ENCODE results near the gene WDR27.
"Not testable (repeated sequence)": the region's sequence is repeated elsewhere in the genome, so short reads cannot be mapped to it uniquely, and the experiment has no call there.

WDR27 gene

GRCh38 chr6:169618526-169619490 lies 83.0 kb downstream of the WDR27 start:
- H3K4me3 ChIP-seq (ENCODE audit: low read length), result no peak overlapping the region
- peak; percentile 97 for DNase-seq (ENCODE audit: low read depth)
- no peak for TF ChIP-seq CTCF (conservative IDR thresholded peaks at IDR 0.05; ENCODE audit: low read length)

DNA sequence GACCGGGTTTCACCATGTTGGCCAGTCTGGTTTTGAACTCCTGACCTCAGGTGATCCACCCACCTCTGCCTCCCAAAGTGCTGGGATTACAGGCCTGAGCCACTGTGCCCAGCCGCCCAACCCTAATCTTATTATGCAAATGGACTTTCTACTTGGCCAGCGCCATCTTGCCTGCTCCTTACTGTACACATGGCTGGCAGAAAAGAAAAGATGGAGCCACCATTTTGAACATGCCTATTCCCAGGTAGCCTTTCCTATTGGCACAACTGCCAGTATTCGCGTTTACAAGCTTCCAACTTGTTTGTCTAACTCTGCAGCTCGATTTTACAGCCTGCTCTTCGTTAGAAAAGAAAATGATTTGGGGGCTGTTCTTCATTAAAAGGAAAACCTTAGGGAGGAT lies 84.3 kb downstream of the WDR27 start:
- DNase-seq (ENCODE audit: low read depth), result no peak
- TF ChIP-seq CTCF (conservative IDR thresholded peaks at IDR 0.05; ENCODE audit: low read length), result no peak
- no peak overlapping the region for H3K4me3 ChIP-seq (ENCODE audit: low read length)

- DNase-seq (ENCODE audit: low read depth); H3K4me3 ChIP-seq (ENCODE audit: low read length): not testable (repeated sequence)
Observed at GRCh38 chr6:169608609-169609008, 93.2 kb downstream of the WDR27 start.

GRCh38 chr6:169604076-169604475 lies 97.8 kb downstream of the WDR27 start:
- no peak overlapping the region for H3K4me3 ChIP-seq (ENCODE audit: low read length)
- peak; percentile 28 for DNase-seq (ENCODE audit: low read depth)
- TF ChIP-seq CTCF (conservative IDR thresholded peaks at IDR 0.05; ENCODE audit: low read length), result no peak

GRCh38 chr6:169601129-169601528 lies 100.7 kb downstream of the WDR27 start:
- DNase-seq (ENCODE audit: low read depth); H3K4me3 ChIP-seq (ENCODE audit: low read length): not testable (repeated sequence)

DNA sequence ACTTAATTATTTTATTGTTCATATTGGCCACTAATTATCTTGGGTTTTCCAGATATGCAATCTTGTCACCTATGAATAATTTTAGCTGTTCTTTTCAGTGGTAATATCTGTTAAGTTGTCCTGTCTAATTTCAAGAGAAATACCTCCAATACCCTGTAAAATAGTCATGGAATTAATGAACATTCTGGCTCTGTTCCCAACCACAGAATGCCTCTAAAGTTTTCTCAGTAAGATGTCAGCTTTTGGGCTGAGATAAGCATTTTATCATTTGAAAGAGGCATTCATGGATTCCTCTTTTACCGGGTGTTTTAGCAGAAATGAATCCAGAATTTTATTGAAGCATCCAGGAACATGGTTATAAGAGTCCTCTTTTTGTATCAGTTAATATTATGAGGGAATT lies 109.3 kb downstream of the WDR27 start:
- no peak for TF ChIP-seq CTCF (conservative IDR thresholded peaks at IDR 0.05; ENCODE audit: low read length)
- peak; percentile 69 for DNase-seq (ENCODE audit: low read depth)

DNA sequence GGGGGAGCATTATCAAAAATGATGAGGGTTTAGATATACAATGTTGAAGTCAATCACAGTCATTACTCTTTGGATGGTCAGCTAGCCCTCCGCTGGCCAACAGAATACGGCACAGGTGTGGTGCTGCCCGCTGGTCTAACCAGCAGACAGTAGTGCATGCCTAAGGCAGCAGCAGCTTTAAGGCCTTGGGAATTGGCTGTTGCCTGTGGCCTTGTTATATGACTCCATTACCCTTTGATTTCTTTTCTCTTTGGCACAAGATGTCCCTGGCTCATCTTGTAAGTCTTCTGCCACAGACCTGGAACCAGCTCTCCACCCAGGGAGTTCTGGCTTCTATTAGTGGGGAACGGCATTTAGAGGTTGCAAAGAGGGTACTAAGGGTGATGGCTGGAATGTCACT lies 110.2 kb downstream of the WDR27 start:
- TF ChIP-seq CTCF (conservative IDR thresholded peaks at IDR 0.05; ENCODE audit: low read length), result no peak
- no peak overlapping the region for H3K4me3 ChIP-seq (ENCODE audit: low read length)
- no peak for DNase-seq (ENCODE audit: low read depth)

More for the DNA sequence above, 109.3 kb downstream of the WDR27 start:
- H3K4me3 ChIP-seq (ENCODE audit: low read length), result no peak overlapping the region

DNA sequence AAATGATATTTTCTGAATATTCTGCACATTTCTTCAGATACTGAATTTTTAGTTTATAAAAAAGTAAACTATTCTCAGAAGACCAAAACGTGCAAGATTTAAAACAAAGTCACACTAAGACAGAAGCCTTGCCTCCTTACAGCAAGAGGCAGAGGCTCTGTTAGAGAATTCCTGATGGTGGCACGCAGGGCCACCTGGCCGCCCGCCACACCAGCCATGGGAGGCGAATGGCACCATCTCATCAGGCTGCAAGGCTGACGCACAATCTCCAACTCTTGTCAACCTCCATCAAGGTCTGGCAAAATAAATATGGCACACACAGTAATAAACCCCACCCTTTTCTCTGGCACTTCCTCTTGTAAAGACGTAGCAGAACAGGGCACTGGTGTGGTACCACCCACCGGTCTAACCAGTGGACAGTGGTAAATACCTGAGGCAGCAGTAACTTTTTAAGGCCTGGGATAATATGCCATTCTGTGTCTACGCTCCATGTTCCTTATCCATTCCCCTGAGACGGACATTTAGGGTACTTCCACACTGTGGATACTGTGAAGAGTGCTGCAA lies 111.4 kb downstream of the WDR27 start:
- no peak for TF ChIP-seq CTCF (conservative IDR thresholded peaks at IDR 0.05; ENCODE audit: low read length)

More for the DNA sequence above, 111.4 kb downstream of the WDR27 start:
- DNase-seq (ENCODE audit: low read depth), result no peak
- no peak overlapping the region for H3K4me3 ChIP-seq (ENCODE audit: low read length)

All from AG10803 (cell line).